Measurements from ENCODE around the gene RABAC1.
A peak's percentile ranks its signal among the peaks of the same experiment; 100 is the strongest.

Gene RABAC1

DNA sequence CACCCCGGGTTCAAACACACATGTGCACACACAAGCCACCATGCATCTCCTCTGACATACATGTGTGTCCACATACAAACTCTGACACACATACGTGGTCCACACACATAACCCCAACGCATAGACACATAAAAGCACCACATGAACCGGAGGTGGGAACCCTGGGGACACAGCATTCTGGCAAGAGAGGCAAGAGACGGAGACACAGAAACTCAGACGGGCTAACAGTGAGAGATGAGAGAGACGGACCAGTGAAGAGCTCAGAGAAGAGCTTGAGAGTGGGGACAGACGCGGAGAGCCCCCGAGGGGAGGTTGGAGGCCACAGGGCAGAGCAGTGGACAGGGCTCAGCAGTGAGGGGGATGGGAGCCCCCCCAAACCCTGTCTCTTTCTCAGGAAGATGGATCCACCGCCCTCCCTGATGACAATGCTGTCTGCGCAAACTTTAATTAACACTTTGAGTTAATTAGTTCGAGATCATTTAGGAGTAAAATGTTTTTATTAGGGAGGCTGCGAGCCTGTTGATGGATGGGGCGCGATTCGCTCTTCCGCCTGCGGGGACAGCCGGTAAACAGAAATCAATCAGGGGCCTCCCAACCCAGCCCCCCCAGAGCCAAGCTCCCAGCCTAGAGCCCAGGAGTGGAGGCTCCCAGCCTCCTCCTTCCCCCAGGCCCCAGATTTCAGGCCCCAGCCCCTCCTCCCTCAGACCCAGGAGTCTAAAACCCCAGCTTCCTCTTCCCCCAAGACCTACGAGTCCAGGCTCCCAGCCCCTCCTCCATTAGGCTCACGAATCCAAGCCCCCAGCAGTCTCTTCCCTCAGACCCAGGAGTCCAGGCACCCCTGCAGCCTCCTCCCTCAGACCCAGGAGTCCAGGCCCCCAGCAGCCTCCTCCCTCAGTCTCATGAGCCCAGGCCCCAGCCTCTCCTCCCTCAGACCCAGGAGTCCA is 21.3 kb downstream of the RABAC1 start:
- H3K9me3 ChIP-seq (replicated peaks in 1 of 11), result no peaks in the 10 kb centered on the region
- H3K27ac ChIP-seq, result peak overlapping the region in 8 of 11 experiments; percentile 33 to 67 (median 49); a peak in 16 of 22 replicates
- peaks cover 34 to 58% (median 53%) of the 10 kb centered on the region in 11 experiments for H3K27me3 ChIP-seq
- H3K36me3 ChIP-seq, result no peaks in the 10 kb centered on the region
- TF ChIP-seq Cebpa-rat (IDR thresholded peaks at IDR 0.05), result no peak
- 0 out of 20 replicates have a peak overlapping the region, but pooled peaks of 1 of the 10 experiments have one; percentile 24 for H3K4me3 ChIP-seq
- H3K4me2 ChIP-seq, result peak overlapping the region; percentile 54 to 75 (median 64)
- H3K9ac ChIP-seq, result peak overlapping the region in 10 of 11 experiments; percentile 38 to 63 (median 47); a peak in 14 of 22 replicates
- H4K20me1 ChIP-seq, result no peaks in the 10 kb centered on the region; a peak in 1 of 22 replicates
- H3K4me1 ChIP-seq, result peaks cover 36 to 55% (median 46%) of the 10 kb centered on the region in 10 experiments

DNA sequence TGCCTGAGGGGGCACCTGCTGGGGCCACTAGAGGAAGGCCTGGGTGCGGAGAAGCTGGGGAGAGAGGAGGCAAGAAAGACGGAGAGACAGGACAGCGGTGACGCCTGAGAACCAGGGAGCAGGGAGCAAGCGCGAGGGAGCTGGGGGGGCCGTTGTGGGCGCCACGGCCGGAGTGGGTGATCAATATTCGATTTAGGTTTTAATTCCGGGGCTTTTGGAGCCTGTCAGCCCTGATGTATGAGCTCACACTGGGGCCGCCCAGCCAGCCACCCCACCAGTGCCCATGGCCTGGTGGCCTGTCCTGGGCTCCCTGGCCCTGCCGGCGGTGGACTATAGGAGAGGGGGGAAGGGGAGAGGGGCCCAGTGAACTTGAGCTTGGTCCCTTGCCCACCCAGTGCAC is 22.2 kb downstream of the RABAC1 start:
- H3K4me1 ChIP-seq, result peaks cover 45 to 64% (median 54%) of the 10 kb centered on the region in 10 experiments
- TF ChIP-seq Cebpa-rat (IDR thresholded peaks at IDR 0.05), result no peak
- H3K27ac ChIP-seq, result peak overlapping the region in 1 of 11 experiments; percentile 58; a peak in 1 of 22 replicates
- H3K36me3 ChIP-seq, result no peaks in the 10 kb centered on the region
- peaks cover 34 to 58% (median 53%) of the 10 kb centered on the region in 11 experiments for H3K27me3 ChIP-seq
- no peaks in the 10 kb centered on the region; a peak in 1 of 22 replicates for H4K20me1 ChIP-seq
- H3K9ac ChIP-seq, result peak overlapping the region in 1 of 11 experiments; percentile 29; a peak in 1 of 22 replicates
- no peaks in the 10 kb centered on the region for H3K9me3 ChIP-seq (replicated peaks in 1 of 11)
- peak overlapping the region in 8 of 11 experiments; percentile 54 to 75 (median 66); a peak in 7 of 22 replicates for H3K4me2 ChIP-seq
- H3K4me3 ChIP-seq, result no peak overlapping the region

DNA sequence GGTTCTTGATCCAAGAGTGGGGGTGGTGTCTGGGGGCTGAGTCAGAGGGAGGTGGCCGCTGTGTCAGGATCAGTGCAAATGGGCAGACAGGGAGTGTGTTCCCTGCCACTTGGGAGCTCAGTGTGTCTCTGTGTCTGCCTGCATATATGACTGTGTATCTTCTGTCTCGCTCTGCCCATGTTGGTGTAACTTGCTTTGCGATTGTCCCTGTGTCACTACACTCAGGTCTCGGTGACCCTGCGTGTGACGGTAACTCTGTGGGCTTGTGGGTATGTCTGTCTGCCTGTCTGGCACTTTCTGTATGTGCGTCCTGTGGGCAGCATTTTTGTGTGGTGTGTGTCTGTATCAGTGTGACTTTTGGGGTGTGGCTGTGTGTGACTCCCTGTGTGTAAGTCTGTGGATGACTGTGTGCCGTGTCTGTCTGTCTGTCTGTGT is 22.7 kb downstream of the RABAC1 start:
- peak overlapping the region in 3 of 11 experiments; percentile 9 to 28 (median 22); a peak in 1 of 22 replicates for H3K9ac ChIP-seq
- peaks cover 50 to 69% (median 60%) of the 10 kb centered on the region in 10 experiments for H3K4me1 ChIP-seq
- H4K20me1 ChIP-seq, result no peaks in the 10 kb centered on the region; a peak in 1 of 22 replicates
- H3K27me3 ChIP-seq, result peaks cover 34 to 53% (median 49%) of the 10 kb centered on the region in 11 experiments
- no peak overlapping the region for H3K4me2 ChIP-seq
- TF ChIP-seq Cebpa-rat (IDR thresholded peaks at IDR 0.05), result no peak
- no peak overlapping the region for H3K27ac ChIP-seq
- no peak overlapping the region for H3K4me3 ChIP-seq
- no peaks in the 10 kb centered on the region for H3K9me3 ChIP-seq (replicated peaks in 1 of 11)
- no peaks in the 10 kb centered on the region for H3K36me3 ChIP-seq

- no peaks in the 10 kb centered on the region for H3K9me3 ChIP-seq (replicated peaks in 1 of 11)
- peaks cover 31 to 49% (median 47%) of the 10 kb centered on the region in 11 experiments for H3K27me3 ChIP-seq
- no peak overlapping the region for H3K27ac ChIP-seq
- TF ChIP-seq Cebpa-rat (IDR thresholded peaks at IDR 0.05), result no peak
- no peaks in the 10 kb centered on the region for H3K36me3 ChIP-seq
- H3K4me2 ChIP-seq, result no peak overlapping the region
- no peak overlapping the region for H3K4me3 ChIP-seq
- H4K20me1 ChIP-seq, result no peaks in the 10 kb centered on the region; a peak in 1 of 22 replicates
- H3K9ac ChIP-seq, result peak overlapping the region in 2 of 11 experiments; percentile 22 to 28; a peak in 1 of 22 replicates
- H3K4me1 ChIP-seq, result peaks cover 55 to 70% (median 61%) of the 10 kb centered on the region in 10 experiments
Measured at GRCh38 chr19:41935760-41936415, 23.2 kb downstream of the RABAC1 start.

GRCh38 chr19:41934849-41935374 is 24.2 kb downstream of the RABAC1 start:
- no peak overlapping the region for H3K4me3 ChIP-seq
- peaks cover 34 to 51% (median 49%) of the 10 kb centered on the region in 11 experiments for H3K27me3 ChIP-seq
- H3K9ac ChIP-seq, result peak overlapping the region in 6 of 11 experiments; percentile 7 to 57 (median 30); a peak in 8 of 22 replicates
- H3K27ac ChIP-seq, result peak overlapping the region in 7 of 11 experiments; percentile 9 to 47 (median 30); a peak in 7 of 22 replicates
- peak overlapping the region; percentile 61 to 75 (median 64); a peak in 21 of 22 replicates for H3K4me2 ChIP-seq
- H3K9me3 ChIP-seq (replicated peaks in 1 of 11), result no peaks in the 10 kb centered on the region
- no peak for TF ChIP-seq Cebpa-rat (IDR thresholded peaks at IDR 0.05)
- no peaks in the 10 kb centered on the region; a peak in 1 of 22 replicates for H4K20me1 ChIP-seq
- H3K36me3 ChIP-seq, result no peaks in the 10 kb centered on the region
- H3K4me1 ChIP-seq, result peaks cover 57 to 75% (median 66%) of the 10 kb centered on the region in 10 experiments

- Histone ChIP-seq H4K20me1 (no peaks in the 10 kb centered on the region; a peak in 1 of 22 replicates), H3K4me3 (no peak overlapping the region), H3K9ac (peak overlapping the region in 5 of 11 experiments; percentile 7 to 57 (median 37); a peak in 11 of 22 replicates), H3K27ac (peak overlapping the region in 7 of 11 experiments; percentile 19 to 47 (median 30); a peak in 10 of 22 replicates), H3K4me1 (peaks cover 57 to 80% (median 72%) of the 10 kb centered on the region in 10 experiments), H3K4me2 (peak overlapping the region; percentile 61 to 75 (median 64)), H3K9me3 (replicated peaks in 1 of 11) (no peaks in the 10 kb centered on the region), H3K27me3 (peaks cover 44 to 59% (median 55%) of the 10 kb centered on the region in 11 experiments), H3K36me3 (no peaks in the 10 kb centered on the region)
- no peak for TF ChIP-seq Cebpa-rat (IDR thresholded peaks at IDR 0.05)
Measured at GRCh38 chr19:41933693-41934426, 25.3 kb downstream of the RABAC1 start.

GRCh38 chr19:41932720-41933332 is 26.3 kb downstream of the RABAC1 start:
- H3K36me3 ChIP-seq, result no peaks in the 10 kb centered on the region
- peaks cover 52 to 77% (median 70%) of the 10 kb centered on the region in 10 experiments for H3K4me1 ChIP-seq
- peaks cover 53 to 69% (median 61%) of the 10 kb centered on the region in 11 experiments for H3K27me3 ChIP-seq
- H4K20me1 ChIP-seq, result no peaks in the 10 kb centered on the region; a peak in 1 of 22 replicates
- no peak for TF ChIP-seq Cebpa-rat (IDR thresholded peaks at IDR 0.05)
- no peak overlapping the region for H3K4me3 ChIP-seq
- peak overlapping the region; percentile 52 to 97 (median 70); a peak in 20 of 22 replicates for H3K4me2 ChIP-seq
- H3K9ac ChIP-seq, result no peak overlapping the region; a peak in 1 of 22 replicates
- no peaks in the 10 kb centered on the region for H3K9me3 ChIP-seq (replicated peaks in 1 of 11)
- H3K27ac ChIP-seq, result no peak overlapping the region

Measured in BLaER1 treated with 17β-estradiol and CSF1 and Interleukin-3, amounts not matched to agents 10 nM and 100 nM (cell line).